Measurements from ENCODE around the gene KCNN4. TPM values are rescaled to one million over a fixed set of nuclear protein-coding genes. Genes with fewer than 3 reads are reported as not detected.

The KCNN4 gene
- total RNA-seq, 1 experiment from 2014 or later: 0.26 TPM

GRCh38 chr19:43723588-43723987 is 57.2 kb downstream of the KCNN4 start:
- Histone ChIP-seq H3K4me2 (ENCODE audit: insufficient read depth, insufficient read length, low read length) (no peak overlapping the region), H2BK12ac (ENCODE audit: insufficient read length, low read depth, low read length) (no peak overlapping the region), H2AFZ (ENCODE audit: low read length) (no peak overlapping the region), H3K27ac (ENCODE audit: insufficient read length, low read depth, low read length) (no peak overlapping the region), H2BK20ac (ENCODE audit: low read depth, low read length, poor library complexity, severe bottlenecking) (no peak overlapping the region), H3K4me1 (ENCODE audit: insufficient read depth, low read length) (no peaks in the 10 kb centered on the region), H4K8ac (replicated peaks; ENCODE audit: insufficient read length, low read depth, low read length) (no peak overlapping the region), H4K91ac (ENCODE audit: insufficient read length, low read depth, low read length) (no peak overlapping the region), H3K79me2 (ENCODE audit: insufficient read depth, low read length) (no peaks in the 10 kb centered on the region), H4K5ac (ENCODE audit: insufficient read length, low read depth, low read length) (no peak overlapping the region), H3K23me2 (ENCODE audit: insufficient read length, low read depth, low read length, poor library complexity, severe bottlenecking) (peaks cover 2% of the 10 kb centered on the region), H3K14ac (ENCODE audit: insufficient read depth, low read length) (no peak overlapping the region), H3K9ac (ENCODE audit: extremely low read depth, insufficient read length, low read length) (no peak overlapping the region), H3K18ac (ENCODE audit: insufficient read length, low read depth, low read length) (no peak overlapping the region), H2AK5ac (ENCODE audit: insufficient read length, low read length) (no peak overlapping the region), H3K56ac (ENCODE audit: insufficient read length, low read depth, low read length) (no peak overlapping the region), H3K79me1 (ENCODE audit: insufficient read depth, low read depth, low read length, poor library complexity, severe bottlenecking) (no peaks in the 10 kb centered on the region), H3K9me3 (ENCODE audit: control insufficient read depth, low read depth, low read length) (no peaks in the 10 kb centered on the region), H3K4ac (ENCODE audit: low read depth, low read length) (no peak overlapping the region), H3K23ac (ENCODE audit: insufficient read length, low read depth, low read length) (no peak overlapping the region), H3K27me3 (ENCODE audit: insufficient read depth, low read length) (no peaks in the 10 kb centered on the region), H2BK5ac (ENCODE audit: insufficient read length, low read length) (no peak overlapping the region), H4K20me1 (ENCODE audit: control insufficient read depth, insufficient read depth, insufficient read length) (no peaks in the 10 kb centered on the region), H2BK120ac (ENCODE audit: low read depth, low read length, poor library complexity, severe bottlenecking) (no peak overlapping the region), H2BK15ac (ENCODE audit: low read depth, low read length) (no peak overlapping the region), H3T11ph (ENCODE audit: low read length) (no peak overlapping the region)
- DNase-seq: no peak
- Mint-ChIP-seq H3K9me3 (no peaks in the 10 kb centered on the region), H3K36me3 (ENCODE audit: insufficient read depth in 1 of 3, low read depth in 3 of 3) (peaks cover 2 to 7% (median 5%) of the 10 kb centered on the region in 3 experiments; a peak in 4 of 7 replicates), H3K4me3 (no peak overlapping the region), H3K4me1 (peaks cover 3 to 7% of the 10 kb centered on the region in 2 experiments; a peak in 2 of 4 replicates), H3K27me3 (ENCODE audit: low read depth) (peaks cover 4% of the 10 kb centered on the region; the same call in 1 of the 2 replicates), H3K27ac (no peak overlapping the region)
- no CpG with 5 or more reads among the region's 8 CpGs for whole genome bisulfite sequencing (ENCODE audit: extremely low coverage, insufficient read length, low lambda C conversion rate)
- TF ChIP-seq CTCF (conservative IDR thresholded peaks at IDR 0.05): peak; percentile 62
